ENCODE data around the gene WBP1L. TPM values are rescaled to one million over a fixed set of nuclear protein-coding genes. Genes with fewer than 3 reads are reported as not detected.

The WBP1L gene
- polyA plus RNA-seq, 1 experiment = 27.6 TPM

- H3K9me3 ChIP-seq (ENCODE audit: control insufficient read depth, insufficient read depth, low read length) = no peaks in the 10 kb centered on the region
- no peak overlapping the region for H3K27ac ChIP-seq (ENCODE audit: low read depth, low read length)
- TF ChIP-seq CTCF (IDR thresholded peaks at IDR 0.05; ENCODE audit: low read depth, low read length) = no peak
- no peak for DNase-seq (ENCODE audit: low read depth, low spot score)
- POLR2A ChIA-PET = no interaction called here
- H3K4me3 ChIP-seq (ENCODE audit: low read depth, low read length) = no peak overlapping the region
- CTCF ChIA-PET = no interaction called here
- no peaks in the 10 kb centered on the region for H3K27me3 ChIP-seq (ENCODE audit: control insufficient read depth, insufficient read depth, low read length)
These were observed 52.0 kb downstream of the WBP1L start for GRCh38 chr10:102795453-102796406.

GRCh38 chr10:102796407-102797176 lies 52.8 kb downstream of the WBP1L start:
- H3K4me3 ChIP-seq (ENCODE audit: low read depth, low read length) = no peak overlapping the region
- H3K27me3 ChIP-seq (ENCODE audit: control insufficient read depth, insufficient read depth, low read length) = no peaks in the 10 kb centered on the region
- H3K9me3 ChIP-seq (ENCODE audit: control insufficient read depth, insufficient read depth, low read length) = no peaks in the 10 kb centered on the region
- ChIA-PET CTCF (no interaction called here), POLR2A (no interaction called here)
- DNase-seq (ENCODE audit: low read depth, low spot score) = no peak
- TF ChIP-seq CTCF (IDR thresholded peaks at IDR 0.05; ENCODE audit: low read depth, low read length) = no peak
- H3K27ac ChIP-seq (ENCODE audit: low read depth, low read length) = no peak overlapping the region

GRCh38 chr10:102799691-102800471 lies 56.1 kb downstream of the WBP1L start:
- CTCF ChIA-PET = no interaction called here
- POLR2A ChIA-PET = no interaction called here

GRCh38 chr10:102800611-102801335 lies 57.0 kb downstream of the WBP1L start:
- Histone ChIP-seq H3K9me3 (ENCODE audit: control insufficient read depth, insufficient read depth, low read length) (no peaks in the 10 kb centered on the region), H3K27me3 (ENCODE audit: control insufficient read depth, insufficient read depth, low read length) (no peaks in the 10 kb centered on the region), H3K27ac (ENCODE audit: low read depth, low read length) (no peak overlapping the region), H3K4me3 (ENCODE audit: low read depth, low read length) (no peak overlapping the region)
- POLR2A ChIA-PET = no interaction called here
- DNase-seq (ENCODE audit: low read depth, low spot score) = no peak
- TF ChIP-seq CTCF (IDR thresholded peaks at IDR 0.05; ENCODE audit: low read depth, low read length) = no peak
- CTCF ChIA-PET = no interaction called here

More at GRCh38 chr10:102799691-102800471, 56.1 kb downstream of the WBP1L start:
- Histone ChIP-seq H3K4me3 (ENCODE audit: low read depth, low read length) (no peak overlapping the region), H3K27ac (ENCODE audit: low read depth, low read length) (no peak overlapping the region), H3K9me3 (ENCODE audit: control insufficient read depth, insufficient read depth, low read length) (no peaks in the 10 kb centered on the region), H3K27me3 (ENCODE audit: control insufficient read depth, insufficient read depth, low read length) (no peaks in the 10 kb centered on the region)
- DNase-seq (ENCODE audit: low read depth, low spot score) = no peak
- no peak for TF ChIP-seq CTCF (IDR thresholded peaks at IDR 0.05; ENCODE audit: low read depth, low read length)
